NCI-H524 (cell line): ENCODE data around the gene PTOV1.

Experiments used
- DNase-seq, 2 experiments: peaks; one replicate each; lab custom pipeline; 2025; lab: John Stamatoyannopoulos, UW

The PTOV1 gene

GRCh38 chr19:49844138-49845095 is 6.5 kb upstream of the PTOV1 start:
- DNase-seq: no peak

GRCh38 chr19:49845414-49845813 is 5.5 kb upstream of the PTOV1 start:
- DNase-seq: no peak

- DNase-seq: no peak
These were observed 4.6 kb upstream of the PTOV1 start for GRCh38 chr19:49846408-49846807.

GRCh38 chr19:49847731-49848696 is 2.9 kb upstream of the PTOV1 start:
- no peak for DNase-seq

GRCh38 chr19:49848938-49849337 is 2.0 kb upstream of the PTOV1 start:
- DNase-seq: no peak

GRCh38 chr19:49849433-49850220 is 1.3 kb upstream of the PTOV1 start:
- no peak for DNase-seq

- no peak for DNase-seq
These were observed 805 bp upstream of the PTOV1 start for GRCh38 chr19:49850221-49850486.

- no peak for DNase-seq
These were observed 699 bp downstream of the PTOV1 start for GRCh38 chr19:49851456-49852259.

- no peak for DNase-seq
These were observed 1.7 kb downstream of the PTOV1 start for GRCh38 chr19:49852631-49853126.

GRCh38 chr19:49853852-49854377 is 3.0 kb downstream of the PTOV1 start:
- DNase-seq: no peak

GRCh38 chr19:49854378-49855263 is 3.7 kb downstream of the PTOV1 start:
- no peak for DNase-seq

GRCh38 chr19:49855277-49855675 is 4.3 kb downstream of the PTOV1 start:
- no peak for DNase-seq

- no peak for DNase-seq
These were observed 5.0 kb downstream of the PTOV1 start for GRCh38 chr19:49855676-49856573.

GRCh38 chr19:49856574-49857021 is 5.6 kb downstream of the PTOV1 start:
- DNase-seq: no peak

- no peak for DNase-seq
These were observed 6.3 kb downstream of the PTOV1 start for GRCh38 chr19:49857061-49857837.

GRCh38 chr19:49857838-49858087 is 6.8 kb downstream of the PTOV1 start:
- no peak for DNase-seq

- no peak for DNase-seq
These were observed 7.4 kb downstream of the PTOV1 start for GRCh38 chr19:49858088-49858985.
